Stimulated activated CD8-positive, alpha-beta memory T cell treated with anti-CD3 and anti-CD28 coated beads, Interleukin-4, amount 100 ng/mL, for 24 hours (primary cell): ENCODE results near the gene MCM5.
"Not testable (repeated sequence)": the region's sequence is repeated elsewhere in the genome, so short reads cannot be mapped to it uniquely, and the experiment has no call there.

Experiments
- DNase-seq: peaks from one replicate; pipeline ENCODE4 v3.0.0-alpha.2; 2020; ENCODE audit warnings: low read depth

The MCM5 gene

GRCh38 chr22:35452351-35452781 is 52.4 kb downstream of the MCM5 start:
- DNase-seq = no peak

- no peak for DNase-seq
These were observed 53.1 kb downstream of the MCM5 start for GRCh38 chr22:35452810-35453743.

DNA sequence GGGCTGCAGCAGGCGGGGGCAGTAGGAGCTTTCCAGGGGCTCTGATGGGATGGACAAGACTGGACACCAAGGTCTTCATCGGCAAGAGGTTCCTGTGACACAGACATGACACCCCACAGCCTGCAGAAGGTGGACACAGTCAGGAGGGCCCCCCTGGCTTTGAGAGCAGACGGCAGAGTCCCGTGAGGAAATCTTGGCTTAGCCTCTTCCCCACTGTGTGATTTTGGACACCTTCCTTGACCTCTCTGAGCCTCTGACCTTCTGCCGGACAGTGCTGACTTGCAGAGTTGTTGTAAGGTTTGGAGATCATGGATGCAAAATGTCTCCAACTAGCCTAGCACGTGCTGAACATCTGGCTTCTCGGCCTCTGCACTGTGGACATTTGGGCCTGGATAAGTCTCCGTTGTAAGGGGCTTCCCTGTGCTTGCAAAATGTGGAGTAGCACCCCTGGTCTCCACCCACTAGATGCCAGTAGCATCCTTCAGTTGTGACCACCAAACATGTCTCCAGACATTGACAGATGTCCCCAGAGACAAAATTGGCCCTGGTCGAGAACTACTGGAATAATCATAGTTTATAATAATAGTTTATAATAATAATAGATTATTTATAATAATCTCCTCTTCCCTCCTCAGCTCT is 54.6 kb downstream of the MCM5 start:
- DNase-seq = no peak

GRCh38 chr22:35455529-35455928 is 55.6 kb downstream of the MCM5 start:
- no peak for DNase-seq

- no peak for DNase-seq
These were observed 56.8 kb downstream of the MCM5 start for GRCh38 chr22:35456757-35457156.

DNA sequence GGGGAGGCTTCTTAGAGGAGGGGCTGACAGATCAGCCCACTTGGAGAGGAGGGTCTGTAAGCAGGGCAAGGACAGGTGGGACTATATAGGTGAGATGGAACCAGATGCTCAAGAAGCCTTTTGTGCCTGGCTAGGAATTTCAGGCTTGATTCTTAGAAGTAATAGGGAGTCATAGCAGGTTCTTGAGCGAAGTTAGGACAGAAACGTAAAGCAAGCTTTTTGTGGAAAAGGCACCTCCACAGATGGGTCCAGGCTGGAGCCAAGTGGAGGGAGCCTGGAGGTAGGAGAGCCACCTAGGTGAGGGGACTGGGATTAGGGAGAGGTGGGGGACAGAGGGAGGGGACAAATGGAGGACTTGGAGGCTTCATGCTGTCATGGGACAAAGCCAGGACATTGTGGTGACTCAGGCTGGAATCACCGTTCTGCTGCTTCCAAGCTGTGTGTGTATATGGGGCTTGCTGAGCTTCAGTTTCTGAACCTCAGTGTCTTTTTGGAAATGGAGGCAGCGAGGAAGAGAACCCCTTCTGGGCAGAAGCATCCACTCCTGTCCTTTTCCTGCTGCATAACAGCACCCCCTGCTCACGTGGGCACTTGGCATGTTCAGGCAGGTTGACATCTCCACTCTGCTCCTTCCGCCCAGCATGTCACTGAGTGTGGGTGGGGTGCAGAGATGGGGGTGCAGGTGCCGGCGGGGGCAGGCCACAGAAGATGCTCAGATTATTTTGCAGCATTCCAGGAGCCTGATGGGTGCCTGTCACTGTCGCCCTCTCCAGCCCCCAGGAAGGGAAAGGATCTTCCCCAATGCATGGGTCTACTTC is 58.0 kb downstream of the MCM5 start:
- DNase-seq = no peak

DNA sequence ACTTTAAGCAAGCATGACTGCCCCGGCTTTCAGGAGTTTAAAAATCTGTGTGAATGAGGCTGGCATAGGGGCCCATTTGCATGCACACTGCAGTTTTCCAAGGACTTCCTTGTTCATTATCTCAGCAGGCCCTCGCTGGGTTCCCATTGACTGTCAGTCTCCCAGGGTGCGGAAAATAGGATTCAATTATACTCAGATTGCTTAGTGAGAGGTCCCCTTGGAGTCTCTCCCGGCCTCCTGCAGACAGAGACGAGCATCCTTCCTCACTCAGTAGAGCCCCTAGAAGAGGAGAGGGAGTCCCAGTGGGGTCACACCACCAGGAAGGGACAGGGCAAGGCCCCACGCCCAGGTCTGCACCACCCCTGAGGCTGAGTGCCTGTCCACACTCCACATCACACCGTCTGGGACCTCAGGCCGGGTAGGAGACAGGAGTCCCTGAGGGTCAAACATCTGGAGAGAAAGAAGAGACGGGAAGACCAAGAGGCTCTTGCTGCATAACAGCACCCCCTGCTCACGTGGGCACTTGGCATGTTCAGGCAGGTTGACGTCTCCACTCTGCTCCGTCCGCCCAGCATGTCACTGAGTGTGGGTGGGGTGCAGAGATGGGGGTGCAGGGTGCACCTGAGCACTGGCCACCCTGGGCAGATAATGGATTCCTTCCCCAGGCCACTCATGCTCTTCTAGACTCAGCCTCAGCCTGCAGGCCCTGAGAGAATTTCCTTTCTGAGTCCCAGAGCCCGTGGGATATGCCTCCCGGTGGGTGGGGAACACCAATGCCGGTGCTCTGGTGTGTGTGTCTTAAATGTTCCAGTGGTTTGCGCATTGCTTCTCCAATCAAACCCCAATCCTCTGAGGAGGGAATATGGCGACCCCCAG is 58.8 kb downstream of the MCM5 start:
- DNase-seq = no peak

DNA sequence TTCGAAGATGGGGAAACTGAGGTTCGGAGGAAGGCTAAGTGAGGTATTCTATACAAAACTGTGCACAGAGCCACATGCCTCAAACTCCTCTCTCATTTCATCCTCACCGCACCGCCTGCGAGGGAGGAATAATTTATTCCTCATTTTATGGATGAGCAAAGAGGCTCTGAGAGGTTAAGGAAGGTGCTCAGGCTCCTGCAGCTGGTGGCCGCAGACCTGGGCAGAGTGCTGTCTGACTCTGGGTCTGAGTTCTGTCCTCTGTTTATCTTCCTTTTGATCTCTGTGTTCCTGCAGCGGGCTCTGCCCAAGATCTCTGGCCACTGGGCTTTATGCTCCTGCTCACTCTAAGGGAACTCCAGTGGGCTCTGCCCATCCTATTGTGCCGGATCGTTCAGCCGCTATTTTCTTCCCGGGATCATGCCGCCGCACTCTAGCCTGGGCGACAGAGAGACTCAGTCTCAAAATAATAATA is 59.5 kb downstream of the MCM5 start:
- DNase-seq = no peak

GRCh38 chr22:35459976-35460375 is 60.0 kb downstream of the MCM5 start:
- not testable (repeated sequence) for DNase-seq

DNA sequence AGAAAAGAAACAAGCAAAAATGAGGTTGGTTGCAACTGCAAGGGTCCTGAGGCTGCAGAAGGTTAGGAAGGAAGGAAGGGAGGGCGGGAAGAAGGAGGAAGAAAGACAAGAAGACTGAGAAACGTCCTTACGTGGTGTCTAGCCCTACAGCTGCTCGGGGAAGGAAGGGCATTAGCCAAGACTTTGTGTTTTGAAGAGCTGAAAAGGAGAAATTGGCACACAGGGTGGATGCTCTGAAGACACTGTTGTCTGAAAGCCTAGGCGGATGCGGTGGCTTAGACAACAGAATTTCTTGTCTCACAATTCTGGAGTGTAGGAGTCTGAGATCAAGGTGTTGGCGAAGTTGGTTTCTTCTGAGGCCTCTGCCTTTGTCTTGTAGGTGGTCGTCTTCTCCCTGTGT is 60.7 kb downstream of the MCM5 start:
- DNase-seq = no peak

DNA sequence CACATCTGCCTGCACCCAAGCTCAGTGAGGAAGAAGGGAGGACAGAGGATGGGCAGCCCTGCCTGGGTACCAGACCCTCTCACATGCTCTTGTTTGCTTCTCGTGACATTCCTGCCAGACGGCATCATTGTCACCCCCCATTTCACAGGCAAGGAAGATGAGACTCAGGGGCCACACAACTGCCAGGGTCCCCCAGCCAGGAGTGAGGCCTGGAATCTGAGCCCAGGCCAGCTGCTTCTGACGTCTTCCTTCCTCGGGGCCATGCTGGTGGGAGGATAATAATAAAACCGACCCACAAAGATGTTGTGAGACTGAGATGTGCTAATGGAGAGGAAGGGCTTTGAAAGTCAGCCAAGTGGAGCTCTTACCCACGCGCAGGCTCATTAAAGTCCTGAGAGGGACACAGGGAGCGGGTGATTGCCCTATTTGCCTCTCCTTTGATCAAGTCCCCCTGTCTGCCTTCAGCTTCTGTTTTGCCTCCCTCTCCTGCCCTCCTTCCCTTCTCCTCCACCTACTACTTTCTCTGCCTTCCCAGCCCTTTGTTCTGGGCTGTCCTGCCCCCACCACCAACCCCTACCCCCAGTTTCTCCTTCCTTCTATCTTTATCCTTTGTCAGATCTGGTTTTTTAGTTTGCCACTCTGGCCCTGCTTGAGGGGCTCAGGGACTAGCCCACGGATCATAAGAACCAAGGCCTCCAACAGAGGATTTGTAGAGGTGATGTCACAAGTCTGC is 62.7 kb downstream of the MCM5 start:
- DNase-seq = no peak

- no peak for DNase-seq
These were observed 63.4 kb downstream of the MCM5 start for GRCh38 chr22:35463231-35463933.

DNA sequence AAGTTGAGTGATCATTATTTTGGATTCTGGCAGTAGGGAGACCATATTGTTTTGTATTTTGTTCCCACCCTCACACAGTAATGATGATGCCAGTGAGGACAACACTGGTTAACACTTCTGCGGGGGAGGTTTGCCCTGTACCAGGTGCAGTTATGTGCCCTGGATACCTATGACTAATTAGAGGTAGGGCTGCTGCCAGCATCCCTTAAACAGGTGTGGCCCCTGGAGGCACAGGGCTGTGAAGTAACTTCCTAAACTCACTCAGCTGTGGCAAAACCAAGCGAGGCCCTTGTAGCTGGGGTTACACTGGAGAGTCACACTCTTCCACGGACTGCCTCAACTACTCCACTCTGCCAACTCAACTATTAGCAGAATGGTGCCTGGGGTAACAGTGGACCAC is 64.5 kb downstream of the MCM5 start:
- no peak for DNase-seq

DNA sequence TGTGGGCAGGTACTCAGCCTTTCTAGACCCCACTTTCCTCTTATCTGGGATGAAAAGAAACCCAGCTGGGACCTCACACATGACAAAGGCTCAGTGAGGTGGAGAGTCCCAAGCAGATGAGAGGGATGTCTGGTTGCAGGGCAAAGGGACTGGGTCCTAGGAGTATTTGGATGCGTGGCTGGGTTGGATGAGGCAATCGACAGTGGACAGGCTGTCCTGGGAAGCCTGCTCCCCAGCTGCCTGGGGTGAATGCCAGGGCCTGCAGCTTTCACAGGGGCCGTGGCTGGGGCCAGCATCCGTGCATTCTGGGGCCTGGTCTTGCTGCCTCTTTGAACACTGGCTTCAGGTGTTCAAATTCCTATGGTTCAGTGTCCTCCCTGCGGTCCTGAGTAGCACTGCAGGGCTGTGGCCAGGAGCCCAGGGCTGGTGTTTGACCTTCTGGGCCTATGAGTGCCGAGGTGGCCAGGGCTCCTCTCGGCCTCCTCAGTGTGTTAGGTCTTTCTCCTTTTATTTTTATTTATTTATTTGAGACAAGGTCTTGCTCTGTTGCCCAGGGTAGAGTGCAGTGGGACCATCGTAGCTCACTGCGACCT is 65.3 kb downstream of the MCM5 start:
- no peak for DNase-seq

GRCh38 chr22:35467681-35468434 is 67.9 kb downstream of the MCM5 start:
- no peak for DNase-seq

GRCh38 chr22:35470903-35471321 is 71.0 kb downstream of the MCM5 start:
- no peak for DNase-seq

- DNase-seq = not testable (repeated sequence)
These were observed 71.6 kb downstream of the MCM5 start for GRCh38 chr22:35471566-35471965.

- no peak for DNase-seq
These were observed 72.5 kb downstream of the MCM5 start for GRCh38 chr22:35472488-35472887.

DNA sequence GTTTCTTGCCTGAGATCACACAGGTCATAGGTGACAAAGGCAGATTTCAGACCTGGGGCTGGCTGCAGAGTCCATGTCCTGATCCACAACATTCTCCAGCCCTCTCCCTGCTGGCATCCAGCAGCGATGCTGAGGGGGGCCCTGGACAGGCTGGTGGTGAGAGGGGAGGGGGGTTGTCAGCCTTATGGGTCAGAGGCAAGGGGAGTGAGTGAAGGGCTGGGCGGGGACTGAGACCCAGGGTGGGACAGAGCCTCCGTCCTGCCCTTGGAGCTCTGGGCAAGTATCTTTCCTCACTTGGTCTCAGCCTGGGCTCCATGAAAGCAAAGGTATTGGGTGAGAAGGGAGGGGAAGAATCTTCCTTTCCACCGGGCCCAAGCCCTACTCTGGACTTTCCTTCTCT is 74.0 kb downstream of the MCM5 start:
- no peak for DNase-seq
